SK-N-MC (cell line): ENCODE results near the gene MTMR8.
"Not testable (repeated sequence)": the region's sequence is repeated elsewhere in the genome, so short reads cannot be mapped to it uniquely, and the experiment has no call there.

Experiments
- DNase-seq: peaks from one replicate; pipeline ENCODE4 v3.0.0-alpha.2; 2011; ENCODE audit warnings: low read depth, low spot score
- H3K27ac ChIP-seq: fragments of 200-600 bp; sonication (generic); 2 replicates; pipeline ENCODE4 v1.5.1; 2016; ENCODE audit warnings: mixed run types
- H3K36me3 ChIP-seq: fragments of 200-600 bp; sonication (generic); 2 replicates; pipeline ENCODE4 v1.6.1; 2017; ENCODE audit warnings: antibody characterized with exemption, low read length, mixed read lengths; ENCODE audit not compliant: insufficient read depth
- H3K4me3 ChIP-seq: fragments of 200-600 bp; sonication (generic); 2 replicates; pipeline ENCODE4 v1.5.1; 2016
- H3K9ac ChIP-seq: fragments of 200-600 bp; sonication (generic); 2 replicates; pipeline ENCODE4 v1.8.0; 2017; ENCODE audit warnings: mixed run types, mixed read lengths; ENCODE audit not compliant: insufficient read length
- H3K9me3 ChIP-seq: fragments of 200-600 bp; sonication (generic); 2 replicates; pipeline ENCODE4 v1.6.1; 2017; ENCODE audit warnings: low read depth, mild to moderate bottlenecking, antibody characterized with exemption, low read length, moderate library complexity, mixed read lengths
- EZH2 ChIP-seq: fragments of 200-600 bp; sonication (generic); IDR thresholded peaks from one replicate; pipeline ENCODE4 v1.6.1; 2017; ENCODE audit warnings: antibody characterized with exemption
- FOXP2 ChIP-seq: optimal IDR thresholded peaks from 2 replicates; pipeline ENCODE3; 2011; ENCODE audit warnings: mild to moderate bottlenecking, moderate library complexity; ENCODE audit not compliant: insufficient read depth; ENCODE audit errors: extremely low read length, control extremely low read depth
- POLR2AphosphoS5 ChIP-seq: IDR thresholded peaks from 2 replicates; pipeline ENCODE4 v1.6.1; 2012; ENCODE audit warnings: mild to moderate bottlenecking, low read depth, low read length, borderline replicate concordance

The MTMR8 gene

DNA sequence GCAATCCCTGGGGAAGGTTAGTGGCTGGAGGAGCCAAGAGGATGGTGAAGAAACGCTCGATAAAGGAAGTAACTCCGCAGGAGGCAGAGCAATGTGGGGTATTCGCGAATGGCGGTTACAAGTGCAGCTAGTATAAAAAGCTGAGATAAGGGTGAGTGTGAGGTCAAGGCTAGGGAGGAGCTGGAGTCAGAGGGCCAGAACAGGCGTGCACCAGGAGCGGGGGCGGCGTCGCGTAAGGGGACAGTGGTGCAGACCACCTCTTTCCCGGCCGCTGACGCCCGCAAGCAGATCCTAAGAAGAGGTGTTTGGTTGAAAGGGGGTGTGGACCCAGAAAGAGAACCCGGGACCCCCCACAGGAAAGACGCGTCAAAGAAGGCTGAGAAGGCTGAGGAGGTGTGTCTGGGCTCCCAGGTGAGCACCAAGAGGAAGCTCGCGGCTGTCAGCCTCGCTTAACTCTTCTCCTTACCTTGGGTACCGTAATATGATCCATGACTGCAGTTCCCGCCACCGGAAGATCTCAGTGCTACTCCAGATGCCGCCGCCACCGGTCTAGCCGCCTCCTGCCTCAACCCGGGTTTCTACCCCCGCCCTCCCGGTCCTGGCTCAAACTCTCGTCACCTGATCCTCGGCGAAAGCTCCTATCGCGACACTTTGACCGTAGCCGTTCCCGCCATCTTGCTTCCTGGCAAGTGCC, at the start of gene MTMR8:
TSS of gene MTMR8 (minus strand) at position 579 of the 694 bp plus-strand sequence. CDS start at position 490, 89 bp downstream.
- H3K36me3 ChIP-seq, result no peaks in the 10 kb centered on the region
- TF ChIP-seq EZH2 (no peak), POLR2AphosphoS5 (no peak), FOXP2 (no peak)
- H3K27ac ChIP-seq, result no peak within 1 kb of the TSS
- H3K4me3 ChIP-seq, result no peak within 1 kb of the TSS
- DNase-seq, result no peak
- no peaks in the 10 kb centered on the region for H3K9me3 ChIP-seq
- H3K9ac ChIP-seq, result no peak within 1 kb of the TSS

DNA sequence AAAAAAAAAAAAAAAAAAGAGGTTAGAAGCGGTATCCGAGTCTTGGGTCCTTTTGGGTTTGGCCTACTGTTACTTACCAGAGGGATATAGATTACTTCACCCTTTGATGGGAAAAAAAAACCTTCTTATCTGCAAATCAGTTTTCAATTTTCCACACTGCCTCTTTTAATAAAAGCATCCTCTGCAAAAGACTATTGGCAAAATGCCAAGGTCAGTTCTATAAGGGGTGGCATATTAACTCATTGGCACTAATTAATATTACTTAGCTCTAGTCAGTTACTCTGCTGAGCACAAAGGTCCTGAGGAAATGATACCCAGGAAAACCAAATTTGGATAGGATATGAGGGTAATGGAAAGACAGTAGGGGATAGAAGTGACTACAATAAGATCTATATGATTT, 44.3 kb upstream of the MTMR8 start:
- TF ChIP-seq EZH2, result no peak
- no peak for TF ChIP-seq POLR2AphosphoS5
- no peak for TF ChIP-seq FOXP2
- no peaks in the 10 kb centered on the region for H3K9me3 ChIP-seq
- no peak overlapping the region for H3K27ac ChIP-seq

GRCh38 chrX:64437665-64438064, 42.4 kb upstream of the MTMR8 start:
- H3K27ac ChIP-seq, result no peak overlapping the region
- no peak overlapping the region for H3K4me3 ChIP-seq
- no peak for TF ChIP-seq POLR2AphosphoS5
- TF ChIP-seq FOXP2, result no peak
- TF ChIP-seq EZH2, result no peak
- DNase-seq, result no peak
- no peak overlapping the region for H3K9ac ChIP-seq
- no peaks in the 10 kb centered on the region for H3K36me3 ChIP-seq
- no peaks in the 10 kb centered on the region for H3K9me3 ChIP-seq

More for the DNA sequence above, 44.3 kb upstream of the MTMR8 start:
- no peak for DNase-seq
- Histone ChIP-seq H3K36me3 (no peaks in the 10 kb centered on the region), H3K9ac (no peak overlapping the region), H3K4me3 (no peak overlapping the region)

DNA sequence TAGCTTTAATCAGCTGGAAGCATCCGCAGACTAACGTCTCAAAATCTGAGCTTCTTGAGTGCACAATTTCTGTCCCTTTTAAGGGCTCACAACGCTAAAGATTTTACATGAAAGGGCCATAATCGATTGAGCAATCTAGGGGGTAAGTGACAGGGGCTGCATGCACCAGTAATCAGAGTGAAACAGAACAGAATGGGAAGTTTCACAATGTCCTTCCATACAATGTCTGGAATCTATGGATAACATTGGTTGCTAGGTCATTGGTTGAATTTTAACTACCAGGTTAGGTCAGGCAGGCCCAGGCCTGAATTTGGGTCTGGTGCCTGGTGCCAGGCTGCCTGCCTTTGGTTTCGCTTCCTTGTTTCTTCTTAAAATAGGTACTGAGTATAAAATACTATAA, 42.0 kb upstream of the MTMR8 start:
- no peak for TF ChIP-seq EZH2
- TF ChIP-seq POLR2AphosphoS5, result no peak
- no peak for TF ChIP-seq FOXP2
- DNase-seq, result no peak
- H3K27ac ChIP-seq, result no peak overlapping the region
- H3K9me3 ChIP-seq, result no peaks in the 10 kb centered on the region
- H3K9ac ChIP-seq, result no peak overlapping the region
- H3K36me3 ChIP-seq, result no peaks in the 10 kb centered on the region
- no peak overlapping the region for H3K4me3 ChIP-seq

DNA sequence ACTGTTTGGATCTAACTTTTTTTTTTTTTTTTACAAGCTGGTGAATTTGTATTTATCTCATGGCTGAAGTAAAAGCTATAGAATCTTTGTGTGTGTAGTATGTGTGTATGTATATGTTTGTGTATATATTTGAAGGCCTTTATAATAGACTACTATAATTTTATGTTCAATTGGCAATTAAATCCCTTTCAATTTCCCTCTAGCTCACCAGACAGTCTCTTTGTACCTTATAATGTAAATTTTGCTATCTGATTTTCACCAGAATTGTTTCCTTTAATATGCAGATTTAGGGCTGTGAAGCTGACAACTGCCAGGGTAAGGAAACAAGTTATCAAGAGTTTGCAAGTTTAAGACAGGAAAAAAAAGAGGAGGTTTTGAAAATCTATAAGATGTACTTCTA, 33.1 kb upstream of the MTMR8 start:
- Histone ChIP-seq H3K9me3 (no peaks in the 10 kb centered on the region), H3K27ac (no peak overlapping the region), H3K4me3 (no peak overlapping the region), H3K36me3 (no peaks in the 10 kb centered on the region), H3K9ac (no peak overlapping the region)
- DNase-seq, result no peak
- no peak for TF ChIP-seq EZH2

- Histone ChIP-seq H3K9ac (no peak overlapping the region), H3K27ac (no peak overlapping the region), H3K4me3 (no peak overlapping the region), H3K9me3 (no peaks in the 10 kb centered on the region), H3K36me3 (no peaks in the 10 kb centered on the region)
- no peak for DNase-seq
- no peak for TF ChIP-seq POLR2AphosphoS5
- TF ChIP-seq FOXP2, result no peak
- TF ChIP-seq EZH2, result no peak
Observed at GRCh38 chrX:64427787-64428186, 32.5 kb upstream of the MTMR8 start.

GRCh38 chrX:64427281-64427680, 32.0 kb upstream of the MTMR8 start:
- TF ChIP-seq POLR2AphosphoS5, result no peak
- no peak for TF ChIP-seq EZH2
- no peak for TF ChIP-seq FOXP2
- H3K27ac ChIP-seq, result no peak overlapping the region
- no peak for DNase-seq
- no peaks in the 10 kb centered on the region for H3K36me3 ChIP-seq
- no peak overlapping the region for H3K4me3 ChIP-seq
- no peak overlapping the region for H3K9ac ChIP-seq
- H3K9me3 ChIP-seq, result no peaks in the 10 kb centered on the region

- DNase-seq, H3K9me3 ChIP-seq, H3K4me3 ChIP-seq, H3K36me3 ChIP-seq, H3K9ac ChIP-seq, H3K27ac ChIP-seq: not testable (repeated sequence)
Observed at GRCh38 chrX:64409730-64410129, 14.5 kb upstream of the MTMR8 start.

GRCh38 chrX:64398088-64398487, 2.8 kb upstream of the MTMR8 start:
- Histone ChIP-seq H3K9me3 (no peaks in the 10 kb centered on the region), H3K9ac (no peak overlapping the region), H3K27ac (no peak overlapping the region), H3K36me3 (no peaks in the 10 kb centered on the region), H3K4me3 (no peak overlapping the region)
- TF ChIP-seq EZH2, result no peak
- TF ChIP-seq POLR2AphosphoS5, result no peak
- TF ChIP-seq FOXP2, result no peak
- DNase-seq, result no peak
